ENCODE measurements around the gene ZWILCH.

GRCh38 chr15:66496951-66497501, 8.1 kb upstream of the ZWILCH start:
- TF ChIP-seq CTCF (conservative IDR thresholded peaks at IDR 0.05; ENCODE audit: low read length) (no peak), EZH2phosphoT487 (IDR thresholded peaks at IDR 0.05; ENCODE audit: borderline replicate concordance) (no peak)

Data from Loucy (cell line).